H9 (cell line): Measurements from ENCODE around the gene HLA-DOA. TPM values are rescaled to one million over a fixed set of nuclear protein-coding genes. Genes with fewer than 3 reads are reported as not detected.
A peak's percentile ranks its signal among the peaks of the same experiment; 100 is the strongest.

Experiments
- DNase-seq: peaks from one replicate; pipeline ENCODE4 v3.0.0-alpha.2; 2017
- H2AFZ ChIP-seq: one replicate; pipeline ENCODE4 v1.6.1; 2013; ENCODE audit warnings: mild to moderate bottlenecking, low read length, control low read depth, moderate library complexity
- H2AK5ac ChIP-seq: 2 replicates; pipeline ENCODE4 v1.6.1; 2013; ENCODE audit warnings: low read length, control low read depth, mixed read lengths; ENCODE audit not compliant: insufficient read length
- H2BK120ac ChIP-seq: one replicate; pipeline ENCODE4 v1.6.1; 2013; ENCODE audit warnings: low read depth, mild to moderate bottlenecking, low read length, control low read depth, inconsistent platforms; ENCODE audit not compliant: poor library complexity, severe bottlenecking
- H2BK12ac ChIP-seq: 2 replicates; pipeline ENCODE4 v1.6.1; 2013; ENCODE audit warnings: low read length, control low read depth, mixed read lengths, low read depth; ENCODE audit not compliant: insufficient read length
- H2BK15ac ChIP-seq: 2 replicates; pipeline ENCODE4 v1.6.1; 2013; ENCODE audit warnings: low read depth, low read length, control low read depth
- H2BK20ac ChIP-seq: one replicate; pipeline ENCODE4 v1.6.1; 2013; ENCODE audit warnings: low read depth, mild to moderate bottlenecking, low read length, control low read depth, inconsistent platforms; ENCODE audit not compliant: poor library complexity, severe bottlenecking
- H2BK5ac ChIP-seq: 2 replicates; pipeline ENCODE4 v1.6.1; 2013; ENCODE audit warnings: low read length, control low read depth, mixed read lengths; ENCODE audit not compliant: insufficient read length
- H3K14ac ChIP-seq: 2 replicates; pipeline ENCODE4 v1.6.1; 2013; ENCODE audit warnings: low read length, control low read depth; ENCODE audit not compliant: insufficient read depth
- H3K18ac ChIP-seq: 2 replicates; pipeline ENCODE4 v1.6.1; 2013; ENCODE audit warnings: low read depth, mild to moderate bottlenecking, mixed read lengths, low read length, control low read depth; ENCODE audit not compliant: insufficient read length
- H3K23ac ChIP-seq: 2 replicates; pipeline ENCODE4 v1.6.1; 2013; ENCODE audit warnings: low read length, control low read depth, mixed read lengths, low read depth; ENCODE audit not compliant: insufficient read length
- H3K23me2 ChIP-seq: 2 replicates; pipeline ENCODE4 v1.6.1; 2013; ENCODE audit warnings: low read depth, mild to moderate bottlenecking, mixed read lengths, low read length, control low read depth; ENCODE audit not compliant: insufficient read length, poor library complexity, severe bottlenecking
- H3K27ac ChIP-seq: 2 replicates; pipeline ENCODE4 v1.5.1; 2013; ENCODE audit warnings: low read length, control low read depth, mixed read lengths, low read depth; ENCODE audit not compliant: insufficient read length
- H3K27me3 ChIP-seq: 2 replicates; pipeline ENCODE4 v1.6.1; 2013; ENCODE audit warnings: low read length, control low read depth, inconsistent platforms; ENCODE audit not compliant: insufficient read depth
- H3K4ac ChIP-seq: 2 replicates; pipeline ENCODE4 v1.6.1; 2013; ENCODE audit warnings: low read depth, mild to moderate bottlenecking, control low read depth, inconsistent platforms, low read length, moderate library complexity
- H3K4me1 ChIP-seq: 2 replicates; pipeline ENCODE4 v1.6.1; 2013; ENCODE audit warnings: low read length, control low read depth, inconsistent platforms; ENCODE audit not compliant: insufficient read depth
- H3K4me2 ChIP-seq: 2 replicates; pipeline ENCODE4 v1.6.1; 2013; ENCODE audit warnings: low read length, control low read depth, mixed read lengths; ENCODE audit not compliant: insufficient read length, insufficient read depth
- H3K56ac ChIP-seq: 2 replicates; pipeline ENCODE4 v1.6.1; 2013; ENCODE audit warnings: low read depth, mild to moderate bottlenecking, mixed read lengths, low read length, control low read depth; ENCODE audit not compliant: insufficient read length
- H3K79me1 ChIP-seq: 2 replicates; pipeline ENCODE4 v1.6.1; 2013; ENCODE audit warnings: low read depth, mild to moderate bottlenecking, moderate library complexity, low read length, control low read depth, inconsistent platforms; ENCODE audit not compliant: insufficient read depth, poor library complexity, severe bottlenecking
- H3K79me2 ChIP-seq: 2 replicates; pipeline ENCODE4 v1.6.1; 2013; ENCODE audit warnings: low read length, control low read depth, inconsistent platforms; ENCODE audit not compliant: insufficient read depth
- H3K9ac ChIP-seq: 2 replicates; pipeline ENCODE4 v1.6.1; 2013; ENCODE audit warnings: low read length, control low read depth, mixed read lengths; ENCODE audit not compliant: insufficient read length; ENCODE audit errors: extremely low read depth
- H3K9me3 ChIP-seq: one replicate; pipeline ENCODE4 v1.6.1; 2013; ENCODE audit warnings: low read depth, low read length, inconsistent platforms; ENCODE audit not compliant: control insufficient read depth
- H3T11ph ChIP-seq: one replicate; pipeline ENCODE4 v1.6.1; 2013; ENCODE audit warnings: mild to moderate bottlenecking, low read length, control low read depth, inconsistent platforms
- H4K20me1 ChIP-seq: one replicate; pipeline ENCODE4 v1.6.1; 2013; ENCODE audit not compliant: control insufficient read depth, insufficient read length, insufficient read depth
- H4K5ac ChIP-seq: 2 replicates; pipeline ENCODE4 v1.6.1; 2013; ENCODE audit warnings: low read depth, mild to moderate bottlenecking, mixed read lengths, low read length, control low read depth; ENCODE audit not compliant: insufficient read length
- H4K8ac ChIP-seq: replicated peaks from 2 replicates; pipeline ENCODE4 v1.6.1; 2013; ENCODE audit warnings: low read length, control low read depth, mixed read lengths, low read depth; ENCODE audit not compliant: insufficient read length
- H4K91ac ChIP-seq: 2 replicates; pipeline ENCODE4 v1.6.1; 2013; ENCODE audit warnings: low read depth, mild to moderate bottlenecking, moderate library complexity, mixed read lengths, low read length, control low read depth; ENCODE audit not compliant: insufficient read length
- H3K27ac Mint-ChIP-seq, 3 experiments: 2 replicates in 2 of 3; 3 replicates in 1 of 3; pipeline ENCODE4 v1.8.0; 2020 to 2021; ENCODE audit warnings: mixed read lengths in 3 of 3, mild to moderate bottlenecking in 1 of 3, moderate library complexity in 1 of 3
- H3K27me3 Mint-ChIP-seq: 2 replicates; pipeline ENCODE4 v1.8.0; 2021; ENCODE audit warnings: low read depth, mild to moderate bottlenecking, moderate library complexity, mixed read lengths
- H3K36me3 Mint-ChIP-seq, 3 experiments: 2 replicates in 2 of 3; 3 replicates in 1 of 3; pipeline ENCODE4 v1.8.0; 2020 to 2021; ENCODE audit warnings: low read depth in 3 of 3, mixed read lengths in 3 of 3; ENCODE audit not compliant: insufficient read depth in 1 of 3
- H3K4me1 Mint-ChIP-seq, 2 experiments: 2 replicates each; pipeline ENCODE4 v1.8.0; 2020; ENCODE audit warnings: mixed read lengths in 2 of 2
- H3K4me3 Mint-ChIP-seq, 2 experiments: 2 replicates in 1 of 2; 3 replicates in 1 of 2; pipeline ENCODE4 v1.8.0; 2020 to 2021; ENCODE audit warnings: mild to moderate bottlenecking in 2 of 2, mixed read lengths in 2 of 2, moderate library complexity in 1 of 2
- H3K9me3 Mint-ChIP-seq, 2 experiments: 2 replicates in 1 of 2; 3 replicates in 1 of 2; pipeline ENCODE4 v1.8.0; 2020; ENCODE audit warnings: mild to moderate bottlenecking in 2 of 2, mixed read lengths in 2 of 2, moderate library complexity in 1 of 2
- CTCF ChIP-seq: fragments of 200-600 bp; sonication (generic); conservative IDR thresholded peaks from 3 replicates; pipeline ENCODE4 v1.8.0; 2021; ENCODE audit warnings: antibody characterized with exemption, mild to moderate bottlenecking
- WGBS: extraction: QIAGEN DNeasy Blood & Tissue Kit; methylation state at CpG from one replicate; pipeline ENCODE4 v1.1.7; 2013; ENCODE audit warnings: missing lambda C conversion rate, low lambda C conversion rate, mixed read lengths; ENCODE audit not compliant: insufficient read length; ENCODE audit errors: extremely low coverage; 5-methylcytosine and 5-hydroxymethylcytosine counted together
- total RNA-seq: library from RNA; stranded (reverse); gene quantifications from 2 replicates; pipeline ENCODE4 v1.2.1, GENCODE V29; 2021

The HLA-DOA gene
- total RNA-seq, 1 experiment from 2014 or later = 15.6 TPM

DNA sequence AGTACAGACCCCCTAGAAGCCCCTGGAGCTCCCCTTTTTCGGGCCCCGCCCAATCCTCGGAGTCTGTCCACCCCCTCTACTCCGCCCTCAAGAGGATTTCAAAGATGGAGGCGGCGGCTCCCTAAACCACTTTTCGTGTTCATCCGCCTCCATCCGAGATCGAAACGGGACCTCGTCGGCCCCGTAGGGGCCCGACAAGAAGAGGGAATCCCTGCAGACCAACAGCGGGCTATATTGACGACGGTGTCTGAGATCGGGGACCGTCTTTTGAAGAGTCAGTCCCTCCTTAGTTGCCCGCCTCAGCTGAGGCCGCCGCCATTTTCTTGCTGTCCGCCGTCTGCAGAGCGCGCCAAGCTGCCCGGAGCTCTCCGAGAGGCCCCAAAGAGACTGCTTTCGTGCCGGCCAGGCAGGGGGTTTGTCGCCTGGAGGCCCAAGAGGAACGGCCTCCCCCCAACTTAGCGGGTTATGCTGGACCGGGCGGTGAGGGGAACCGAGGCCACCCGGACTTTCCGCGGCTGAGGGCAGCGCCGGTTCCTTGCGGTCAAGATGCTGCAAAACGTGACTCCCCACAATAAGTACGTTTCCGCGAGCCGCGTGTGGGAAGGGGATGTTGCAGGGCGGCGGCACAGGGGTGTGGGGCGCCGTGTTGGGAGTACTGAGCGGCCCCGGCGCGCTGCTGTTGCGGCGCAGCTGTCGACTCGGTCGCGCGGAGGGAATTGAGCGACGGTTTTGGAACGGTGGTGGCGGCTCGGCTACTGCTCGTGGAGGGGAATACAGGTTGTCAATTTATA, 36.8 kb downstream of the HLA-DOA start:
- Mint-ChIP-seq H3K36me3 (peaks cover 70 to 76% (median 72%) of the 10 kb centered on the region in 3 experiments), H3K4me1 (peaks cover 24 to 35% of the 10 kb centered on the region in 2 experiments), H3K9me3 (peaks cover 7 to 11% of the 10 kb centered on the region in 2 experiments), H3K27me3 (peaks cover 4% of the 10 kb centered on the region; the same call in 1 of the 2 replicates), H3K4me3 (peak overlapping the region; percentile 96), H3K27ac (peak overlapping the region; percentile 73 to 97 (median 94))
- Histone ChIP-seq H4K91ac (no peak overlapping the region), H3K14ac (peak overlapping the region; percentile 83), H2BK5ac (no peak overlapping the region), H3T11ph (no peak overlapping the region), H4K8ac (no peak overlapping the region), H3K79me1 (peaks cover 12% of the 10 kb centered on the region), H3K4me2 (peak overlapping the region; percentile 87), H2BK12ac (no peak overlapping the region), H3K9ac (peak overlapping the region; percentile 97), H2BK20ac (no peak overlapping the region), H3K27ac (no peak overlapping the region), H2AK5ac (no peak overlapping the region), H2AFZ (no peak overlapping the region), H3K79me2 (peaks cover 42% of the 10 kb centered on the region), H3K27me3 (no peaks in the 10 kb centered on the region), H3K4ac (no peak overlapping the region), H3K18ac (peak overlapping the region; percentile 47), H3K9me3 (no peaks in the 10 kb centered on the region), H4K5ac (no peak overlapping the region), H3K23me2 (peaks cover 23% of the 10 kb centered on the region), H3K4me1 (no peaks in the 10 kb centered on the region), H3K56ac (no peak overlapping the region), H3K23ac (no peak overlapping the region), H4K20me1 (no peaks in the 10 kb centered on the region), H2BK120ac (no peak overlapping the region), H2BK15ac (no peak overlapping the region)
- no peak for TF ChIP-seq CTCF
- DNase-seq = no peak
- no CpG with 5 or more reads among the region's 70 CpGs for WGBS
